Fibroblast of the conjunctiva (primary cell): ENCODE measurements around the gene CGB1.
A peak's percentile ranks its signal among the peaks of the same experiment; 100 is the strongest.
"Not testable (repeated sequence)": the region's sequence is repeated elsewhere in the genome, so short reads cannot be mapped to it uniquely, and the experiment has no call there.

Experiments
- DNase-seq: peaks from one replicate; pipeline ENCODE4 v3.0.0-alpha.2; 2010; ENCODE audit warnings: low read depth

The CGB1 gene

GRCh38 chr19:49020931-49021895, 15.5 kb downstream of the CGB1 start:
- no peak for DNase-seq

GRCh38 chr19:49020342-49020741, 16.4 kb downstream of the CGB1 start:
- no peak for DNase-seq

GRCh38 chr19:49019242-49019932, 17.3 kb downstream of the CGB1 start:
- DNase-seq, result no peak

- not testable (repeated sequence) for DNase-seq
These were observed 18.1 kb downstream of the CGB1 start for GRCh38 chr19:49018388-49019241.

GRCh38 chr19:49017666-49018351, 18.9 kb downstream of the CGB1 start:
- peak; percentile 28 for DNase-seq

- DNase-seq, result no peak
These were observed 19.5 kb downstream of the CGB1 start, which contains the start of gene LHB for GRCh38 chr19:49017041-49017665. Gene LHB (minus strand): TSS chr19:49017091. CDS start chr19:49017081, 10 bp downstream.

GRCh38 chr19:49016067-49016839, 20.4 kb downstream of the CGB1 start:
- no peak for DNase-seq

- no peak for DNase-seq
These were observed 21.8 kb downstream of the CGB1 start for GRCh38 chr19:49014870-49015255.

GRCh38 chr19:49014123-49014869, 22.4 kb downstream of the CGB1 start:
- no peak for DNase-seq

- DNase-seq, result no peak
These were observed 25.5 kb downstream of the CGB1 start for GRCh38 chr19:49011194-49011593.

- no peak for DNase-seq
These were observed 26.2 kb downstream of the CGB1 start for GRCh38 chr19:49010453-49010852.

- no peak for DNase-seq
These were observed 26.9 kb downstream of the CGB1 start for GRCh38 chr19:49009828-49010227.

- DNase-seq, result no peak
These were observed 29.8 kb downstream of the CGB1 start for GRCh38 chr19:49006905-49007304.

- no peak for DNase-seq
These were observed 31.6 kb downstream of the CGB1 start for GRCh38 chr19:49004964-49005614.

- DNase-seq, result no peak
These were observed 32.6 kb downstream of the CGB1 start for GRCh38 chr19:49004133-49004532.

- DNase-seq, result peak; percentile 48
These were observed 37.0 kb downstream of the CGB1 start for GRCh38 chr19:48999481-49000325.

GRCh38 chr19:48997972-48998371, 38.7 kb downstream of the CGB1 start:
- peak; percentile 24 for DNase-seq

GRCh38 chr19:48994035-48994386, 42.7 kb downstream of the CGB1 start:
- DNase-seq, result no peak
